ENCODE results near the gene VPS50.

GRCh38 chr7:93279541-93279940 lies 47.4 kb downstream of the VPS50 start:
- no peak for TF ChIP-seq POLR2AphosphoS5 (IDR thresholded peaks at IDR 0.05; ENCODE audit: low read depth, low read length)
- no peak for TF ChIP-seq REST (IDR thresholded peaks at IDR 0.05; ENCODE audit: insufficient read depth in 1 of 2, low read depth in 2 of 2, low read length in 2 of 2)
- TF ChIP-seq TAF1 (IDR thresholded peaks at IDR 0.05; ENCODE audit: borderline replicate concordance, insufficient read depth, low read length): no peak
- TF ChIP-seq SIN3A (IDR thresholded peaks at IDR 0.05; ENCODE audit: borderline replicate concordance, insufficient read depth, low read length): no peak
- TF ChIP-seq FOXP2 (optimal IDR thresholded peaks at IDR 0.05; ENCODE audit: borderline replicate concordance, extremely low read depth, extremely low read length, insufficient read depth): no peak
